ENCODE data around the gene TTC28. TPM values are rescaled to one million over a fixed set of nuclear protein-coding genes. Genes with fewer than 3 reads are reported as not detected.

TTC28 gene
- total RNA-seq, 1 donor from 2014 or later, result 46.2 TPM

- Histone ChIP-seq H3K9ac (no peak overlapping the region), H3K79me2 (ENCODE audit: low read depth) (no peaks in the 10 kb centered on the region), H2AFZ (replicated peaks) (no peak overlapping the region), H3K4me1 (peaks cover 31% of the 10 kb centered on the region), H3K27ac (no peak overlapping the region), H3K9me3 (ENCODE audit: low read depth) (no peaks in the 10 kb centered on the region), H3K4me2 (no peak overlapping the region), H3K27me3 (no peaks in the 10 kb centered on the region), H3K4me3 (no peak overlapping the region), H4K20me1 (ENCODE audit: low read depth) (no peaks in the 10 kb centered on the region), H3F3A (ENCODE audit: low read depth) (no peaks in the 10 kb centered on the region), H3K36me3 (no peaks in the 10 kb centered on the region)
- no peak for TF ChIP-seq CTCF (IDR thresholded peaks at IDR 0.05)
- no peak for TF ChIP-seq EZH2phosphoT487 (IDR thresholded peaks at IDR 0.05)
- no peak for TF ChIP-seq EZH2 (IDR thresholded peaks at IDR 0.05)
- DNase-seq (ENCODE audit: low spot score), result no peak
- no peak overlapping the region for H3K27ac Mint-ChIP-seq
- peaks cover 3% of the 10 kb centered on the region for H3K9me3 Mint-ChIP-seq
- H3K4me1 Mint-ChIP-seq, result peaks cover 9% of the 10 kb centered on the region
- no peak overlapping the region for H3K4me3 Mint-ChIP-seq
- no peaks in the 10 kb centered on the region for H3K27me3 Mint-ChIP-seq (ENCODE audit: insufficient read depth, low read depth)
- peaks cover 15% of the 10 kb centered on the region for H3K36me3 Mint-ChIP-seq
These were observed 273.4 kb downstream of the TTC28 start for GRCh38 chr22:28406246-28406645.

GRCh38 chr22:28405588-28405987 is 274.1 kb downstream of the TTC28 start:
- no peaks in the 10 kb centered on the region for H3K27me3 Mint-ChIP-seq (ENCODE audit: insufficient read depth, low read depth)
- no peak overlapping the region for H3K4me2 ChIP-seq
- no peak overlapping the region for H3K27ac Mint-ChIP-seq
- no peaks in the 10 kb centered on the region for H3F3A ChIP-seq (ENCODE audit: low read depth)
- H3K27ac ChIP-seq, result no peak overlapping the region
- no peak overlapping the region for H2AFZ ChIP-seq (replicated peaks)
- peaks cover 11% of the 10 kb centered on the region for H3K4me1 Mint-ChIP-seq
- H3K36me3 ChIP-seq, result no peaks in the 10 kb centered on the region
- no peak overlapping the region for H3K9ac ChIP-seq
- peaks cover 24% of the 10 kb centered on the region for H3K4me1 ChIP-seq
- H3K27me3 ChIP-seq, result no peaks in the 10 kb centered on the region
- H3K36me3 Mint-ChIP-seq, result peaks cover 15% of the 10 kb centered on the region
- no peaks in the 10 kb centered on the region for H3K9me3 ChIP-seq (ENCODE audit: low read depth)
- no peak for DNase-seq (ENCODE audit: low spot score)
- no peak overlapping the region for H3K4me3 Mint-ChIP-seq
- no peak overlapping the region for H3K4me3 ChIP-seq
- no peaks in the 10 kb centered on the region for H3K79me2 ChIP-seq (ENCODE audit: low read depth)
- no peaks in the 10 kb centered on the region for H4K20me1 ChIP-seq (ENCODE audit: low read depth)
- TF ChIP-seq EZH2phosphoT487 (IDR thresholded peaks at IDR 0.05), result no peak
- TF ChIP-seq EZH2 (IDR thresholded peaks at IDR 0.05), result no peak
- TF ChIP-seq CTCF (IDR thresholded peaks at IDR 0.05), result no peak
- H3K9me3 Mint-ChIP-seq, result peaks cover 3% of the 10 kb centered on the region

- H3K9me3 ChIP-seq (ENCODE audit: low read depth), result no peaks in the 10 kb centered on the region
- no peak overlapping the region for H3K27ac Mint-ChIP-seq
- H3K4me1 ChIP-seq, result peaks cover 20% of the 10 kb centered on the region
- H3K27me3 ChIP-seq, result no peaks in the 10 kb centered on the region
- peaks cover 3% of the 10 kb centered on the region for H3K9me3 Mint-ChIP-seq
- H3K4me3 Mint-ChIP-seq, result no peak overlapping the region
- no peak overlapping the region for H3K4me2 ChIP-seq
- peaks cover 10% of the 10 kb centered on the region for H3K36me3 Mint-ChIP-seq
- H3K9ac ChIP-seq, result no peak overlapping the region
- H3K27me3 Mint-ChIP-seq (ENCODE audit: insufficient read depth, low read depth), result no peaks in the 10 kb centered on the region
- H3K4me3 ChIP-seq, result no peak overlapping the region
- no peaks in the 10 kb centered on the region for H4K20me1 ChIP-seq (ENCODE audit: low read depth)
- DNase-seq (ENCODE audit: low spot score), result no peak
- H3F3A ChIP-seq (ENCODE audit: low read depth), result no peaks in the 10 kb centered on the region
- TF ChIP-seq EZH2phosphoT487 (IDR thresholded peaks at IDR 0.05), result no peak
- TF ChIP-seq CTCF (IDR thresholded peaks at IDR 0.05), result no peak
- TF ChIP-seq EZH2 (IDR thresholded peaks at IDR 0.05), result no peak
- H3K4me1 Mint-ChIP-seq, result peaks cover 15% of the 10 kb centered on the region
- no peak overlapping the region for H2AFZ ChIP-seq (replicated peaks)
- H3K36me3 ChIP-seq, result no peaks in the 10 kb centered on the region
- H3K27ac ChIP-seq, result no peak overlapping the region
- no peaks in the 10 kb centered on the region for H3K79me2 ChIP-seq (ENCODE audit: low read depth)
These were observed 277.1 kb downstream of the TTC28 start for GRCh38 chr22:28402539-28402938.
